Activated T-cell treated with anti-CD3 and anti-CD28 coated beads, Interleukin-2, amount 50 U/mL, for 48 hours (primary cell): Measurements from ENCODE around the gene ST6GAL1.
"Not testable (repeated sequence)": the region's sequence is repeated elsewhere in the genome, so short reads cannot be mapped to it uniquely, and the experiment has no call there.

Experiments used
- DNase-seq, 2 experiments: peaks; one replicate each; pipeline ENCODE4 v3.0.0-alpha.2; 2020

The ST6GAL1 gene

GRCh38 chr3:186930143-186930640 lies at the start of gene ST6GAL1:
Gene ST6GAL1, plus strand, starts transcription at chr3:186930526. Its CDS starts 112,178 bp downstream, at chr3:187042704.
- peak; percentile 84 for DNase-seq

- DNase-seq, result no peak
These were observed 48.2 kb upstream of the ST6GAL1 start for GRCh38 chr3:186882150-186882524.

GRCh38 chr3:186882881-186883685 lies 47.2 kb upstream of the ST6GAL1 start:
- peak; percentile 70 to 76 for DNase-seq

- no peak for DNase-seq
These were observed 46.7 kb upstream of the ST6GAL1 start for GRCh38 chr3:186883686-186884058.

DNA sequence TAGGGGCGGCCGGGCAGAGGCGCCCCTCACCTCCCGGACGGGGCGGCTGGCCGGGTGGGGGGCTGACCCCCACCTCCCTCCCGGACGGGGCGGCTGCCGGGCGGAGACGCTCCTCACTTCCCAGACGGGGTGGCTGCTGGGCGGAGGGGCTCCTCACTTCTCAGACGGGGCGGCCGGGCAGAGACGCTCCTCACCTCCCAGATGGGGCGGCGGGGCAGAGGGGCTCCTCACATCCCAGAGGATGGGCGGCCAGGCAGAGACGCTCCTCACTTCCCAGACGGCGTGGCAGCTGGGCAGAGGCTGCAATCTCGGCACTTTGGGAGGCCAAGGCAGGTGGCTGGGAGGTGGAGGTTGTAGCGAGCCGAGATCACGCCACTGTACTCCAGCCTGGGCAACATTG lies 45.5 kb upstream of the ST6GAL1 start:
- not testable (repeated sequence) for DNase-seq

- DNase-seq, result no peak
These were observed 43.9 kb upstream of the ST6GAL1 start for GRCh38 chr3:186886202-186886981.

GRCh38 chr3:186887507-186887938 lies 42.8 kb upstream of the ST6GAL1 start:
- DNase-seq, result not testable (repeated sequence)

DNA sequence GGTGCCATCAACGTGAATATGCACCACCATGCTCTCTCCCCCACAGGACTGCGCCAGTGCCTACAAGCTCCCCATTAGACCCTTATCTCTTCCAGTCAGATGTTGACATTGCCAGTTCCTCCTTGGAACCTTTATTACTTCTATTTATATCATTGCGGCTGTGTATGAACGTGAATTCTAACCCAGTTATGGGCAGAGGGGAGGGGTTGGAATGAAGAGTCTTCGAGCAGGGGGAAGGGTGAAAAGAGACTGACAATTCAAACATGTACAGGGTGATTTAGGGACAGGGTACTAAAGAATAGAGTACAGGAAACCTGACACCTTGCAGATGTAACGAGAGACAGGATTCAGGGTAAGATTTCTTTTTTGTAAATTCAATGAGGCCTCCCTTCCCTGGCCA lies 41.8 kb upstream of the ST6GAL1 start:
- no peak for DNase-seq

DNA sequence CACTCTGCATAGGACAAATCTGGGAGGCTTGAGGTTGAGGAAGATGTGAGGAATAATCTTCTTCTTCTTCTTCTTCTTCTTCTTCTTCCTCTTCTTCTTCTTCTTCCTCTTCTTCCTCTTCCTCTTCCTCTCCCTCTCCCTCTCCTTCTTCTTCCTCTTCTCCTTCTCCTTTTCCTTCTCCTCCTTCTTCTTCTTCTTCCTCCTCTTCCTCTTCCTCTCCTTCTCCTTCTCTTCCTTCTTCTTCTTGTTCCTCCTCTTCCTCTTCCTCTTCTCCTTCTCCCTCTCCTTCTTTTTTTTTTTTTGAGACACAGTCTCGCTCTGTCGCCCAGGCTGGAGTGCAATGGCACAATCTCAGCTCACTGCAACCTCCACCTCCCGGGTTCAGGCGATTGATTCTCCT lies 40.6 kb upstream of the ST6GAL1 start:
- DNase-seq, result not testable (repeated sequence)

DNA sequence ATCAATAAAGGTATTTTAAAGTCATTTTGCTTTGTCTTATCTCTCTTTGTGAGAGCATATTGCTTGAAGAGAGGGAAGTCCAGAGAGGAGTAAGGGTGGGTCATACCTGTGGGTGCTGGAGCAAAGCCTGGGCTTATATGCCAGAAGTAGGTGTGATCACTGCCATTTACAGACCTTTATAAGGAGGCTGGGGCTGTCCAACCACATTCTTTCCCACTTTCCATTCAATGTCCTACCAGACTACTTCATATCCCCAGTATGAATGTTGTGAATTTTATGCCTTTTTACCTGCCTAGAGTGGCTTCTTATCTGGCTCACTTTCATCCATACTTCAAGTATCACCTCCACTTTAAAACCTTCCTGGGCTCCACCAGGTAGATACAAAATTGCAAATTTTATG lies 39.4 kb upstream of the ST6GAL1 start:
- DNase-seq, result no peak

GRCh38 chr3:186893071-186893470 lies 37.3 kb upstream of the ST6GAL1 start:
- not testable (repeated sequence) for DNase-seq

DNA sequence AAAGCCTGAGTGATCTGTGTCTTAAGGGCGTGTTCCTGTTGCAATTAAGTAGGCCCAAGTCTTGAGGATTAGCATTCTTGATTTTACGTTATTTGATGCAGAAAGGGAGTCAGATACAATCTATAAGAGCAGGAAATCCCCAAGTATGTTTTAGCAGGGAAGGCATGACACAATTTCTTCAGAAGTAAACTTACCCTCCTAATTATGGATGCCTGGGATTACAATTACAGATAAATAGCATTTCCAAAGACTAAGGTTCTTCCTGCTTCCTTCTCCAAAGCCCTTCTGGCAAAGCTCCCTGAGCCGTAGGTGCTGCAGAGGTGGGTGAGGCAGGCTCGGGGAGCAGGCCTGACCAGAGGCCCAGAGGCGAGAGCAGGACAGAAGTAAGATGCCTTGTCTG lies 34.9 kb upstream of the ST6GAL1 start:
- DNase-seq, result no peak

DNA sequence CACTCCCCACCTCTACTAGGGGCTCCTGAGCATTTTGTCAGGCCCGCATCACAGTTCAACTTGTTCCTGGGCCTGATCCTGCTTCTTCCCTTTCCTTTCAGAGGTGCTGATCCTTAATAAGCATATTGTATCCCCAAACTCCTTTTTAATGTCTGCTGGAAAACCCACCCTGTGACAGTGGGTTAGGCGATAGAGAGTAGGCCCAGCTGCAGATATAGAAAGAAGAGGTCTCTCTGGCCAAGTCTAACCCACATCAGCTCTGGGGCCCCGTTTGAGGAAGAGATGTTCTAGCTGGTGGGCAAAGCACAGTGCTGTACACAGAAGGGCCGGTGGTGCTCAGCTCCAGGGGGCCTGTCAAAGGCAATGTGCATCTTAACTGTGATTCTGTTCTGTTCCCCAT lies 34.3 kb upstream of the ST6GAL1 start:
- DNase-seq, result no peak

GRCh38 chr3:186896875-186897274 lies 33.5 kb upstream of the ST6GAL1 start:
- DNase-seq, result no peak

DNA sequence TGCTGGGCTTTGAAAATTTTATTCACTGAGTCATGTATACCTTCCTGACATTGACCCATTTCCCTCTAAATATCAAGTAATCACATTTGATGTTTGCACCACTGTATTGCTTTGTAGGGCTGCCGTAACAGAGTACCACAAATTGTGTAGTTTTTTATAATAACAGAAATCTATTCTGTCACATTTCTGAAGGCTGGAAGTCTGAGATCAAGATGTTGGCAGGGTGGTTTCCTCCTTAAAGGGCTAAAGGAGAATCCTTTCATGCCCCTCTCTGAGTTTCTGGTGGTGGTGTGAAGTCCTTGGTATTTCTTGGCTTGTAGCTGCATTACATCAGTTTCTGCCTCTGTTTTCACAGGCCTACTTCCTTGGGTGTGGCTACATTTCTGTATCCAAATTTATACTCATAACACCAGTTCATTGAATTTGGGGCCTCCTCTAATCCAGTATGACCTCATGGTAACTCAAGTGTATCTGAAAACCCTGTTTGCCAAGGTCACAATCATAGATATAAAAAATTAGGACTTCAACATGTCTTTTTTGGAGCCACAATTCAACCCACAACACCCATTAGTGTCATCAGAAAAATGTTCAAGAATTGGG lies 29.1 kb upstream of the ST6GAL1 start:
- DNase-seq, result no peak

GRCh38 chr3:186902154-186902553 lies 28.2 kb upstream of the ST6GAL1 start:
- no peak for DNase-seq

- no peak for DNase-seq
These were observed 27.6 kb upstream of the ST6GAL1 start for GRCh38 chr3:186902713-186903112.

DNA sequence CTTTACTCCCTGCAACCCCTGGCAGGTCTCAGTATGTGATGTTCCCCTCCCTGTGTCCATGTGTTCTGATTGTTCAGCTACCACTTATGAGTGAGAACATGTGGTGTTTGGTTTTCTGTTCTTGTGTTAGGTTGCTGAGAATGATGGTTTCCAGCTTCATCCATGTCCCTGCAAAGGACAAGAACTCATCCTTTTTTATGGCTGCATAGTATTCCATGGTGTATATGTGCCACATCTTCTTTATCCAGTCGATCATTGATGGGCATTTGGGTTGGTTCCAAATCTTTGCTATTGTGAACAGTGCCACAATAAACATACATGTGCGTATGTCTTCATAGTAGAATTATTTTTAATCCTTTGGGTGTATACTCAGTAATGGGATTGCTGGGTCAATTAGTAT lies 26.6 kb upstream of the ST6GAL1 start:
- DNase-seq, result not testable (repeated sequence)

GRCh38 chr3:186907075-186907474 lies 23.3 kb upstream of the ST6GAL1 start:
- DNase-seq, result not testable (repeated sequence)

GRCh38 chr3:186909078-186909853 lies 21.1 kb upstream of the ST6GAL1 start:
- DNase-seq, result peak; percentile 81 to 82

- DNase-seq, result no peak
These were observed 14.2 kb upstream of the ST6GAL1 start for GRCh38 chr3:186915806-186916796.
